GM18502 (cell line): ENCODE results near the gene NEO1.

ENCODE experiments used
- ATAC-seq: cut with Tn5 transposase; IDR thresholded peaks from one replicate; pipeline ENCODE4 v1.9.1; 2021; ENCODE audit warnings: mild to moderate bottlenecking; ENCODE audit not compliant: unreplicated experiment, poor library complexity

NEO1 gene

GRCh38 chr15:73247331-73247730 is 195.1 kb downstream of the NEO1 start:
- no peak for ATAC-seq

- ATAC-seq = no peak
Observed at GRCh38 chr15:73249499-73249898, 197.2 kb downstream of the NEO1 start.

GRCh38 chr15:73254598-73254997 is 202.3 kb downstream of the NEO1 start:
- no peak for ATAC-seq

- no peak for ATAC-seq
Observed at GRCh38 chr15:73258271-73259108, 206.2 kb downstream of the NEO1 start.

GRCh38 chr15:73264881-73265280 is 212.6 kb downstream of the NEO1 start:
- no peak for ATAC-seq

- ATAC-seq = no peak
Observed at GRCh38 chr15:73265536-73266153, 213.4 kb downstream of the NEO1 start.

GRCh38 chr15:73268457-73268856 is 216.2 kb downstream of the NEO1 start:
- ATAC-seq = no peak

GRCh38 chr15:73270366-73271097 is 218.3 kb downstream of the NEO1 start:
- no peak for ATAC-seq

- ATAC-seq = no peak
Observed at GRCh38 chr15:73273181-73274002, 221.1 kb downstream of the NEO1 start.

- no peak for ATAC-seq
Observed at GRCh38 chr15:73275862-73276261, 223.6 kb downstream of the NEO1 start.

GRCh38 chr15:73282567-73283365 is 230.5 kb downstream of the NEO1 start:
- no peak for ATAC-seq

- no peak for ATAC-seq
Observed at GRCh38 chr15:73283366-73283962, 231.2 kb downstream of the NEO1 start.

GRCh38 chr15:73284090-73284716 is 231.9 kb downstream of the NEO1 start:
- no peak for ATAC-seq

- ATAC-seq = no peak
Observed at GRCh38 chr15:73286311-73286710, 234.0 kb downstream of the NEO1 start.

GRCh38 chr15:73287019-73287418 is 234.8 kb downstream of the NEO1 start:
- ATAC-seq = no peak

- no peak for ATAC-seq
Observed at GRCh38 chr15:73291441-73291840, 239.2 kb downstream of the NEO1 start.

- ATAC-seq = no peak
Observed at GRCh38 chr15:73293773-73294172, 241.5 kb downstream of the NEO1 start.

GRCh38 chr15:73295630-73296286 is 243.5 kb downstream of the NEO1 start:
- ATAC-seq = no peak
